MM.1S (cell line): Measurements from ENCODE around the gene MYMK.

Experiments used
- EZH2 ChIP-seq: fragments of 300-600 bp; sonication (generic); optimal IDR thresholded peaks from 2 replicates; pipeline ENCODE3; 2017; ENCODE audit warnings: low read depth, mild to moderate bottlenecking, antibody characterized with exemption, low read length, mixed read lengths
- EZH2phosphoT487 ChIP-seq: fragments of 300-600 bp; sonication (generic); IDR thresholded peaks from 2 replicates; pipeline ENCODE4 v1.6.1; 2018; ENCODE audit warnings: antibody characterized with exemption, low read length
- TF ChIP-seq, protein P1 (sequence below): fragments of 300-600 bp; sonication (generic); IDR thresholded peaks from 2 replicates; pipeline ENCODE4 v1.5.1; 2016; ENCODE audit warnings: antibody characterized with exemption, low read length, mixed read lengths

- TF ChIP-seq, protein P1, sequence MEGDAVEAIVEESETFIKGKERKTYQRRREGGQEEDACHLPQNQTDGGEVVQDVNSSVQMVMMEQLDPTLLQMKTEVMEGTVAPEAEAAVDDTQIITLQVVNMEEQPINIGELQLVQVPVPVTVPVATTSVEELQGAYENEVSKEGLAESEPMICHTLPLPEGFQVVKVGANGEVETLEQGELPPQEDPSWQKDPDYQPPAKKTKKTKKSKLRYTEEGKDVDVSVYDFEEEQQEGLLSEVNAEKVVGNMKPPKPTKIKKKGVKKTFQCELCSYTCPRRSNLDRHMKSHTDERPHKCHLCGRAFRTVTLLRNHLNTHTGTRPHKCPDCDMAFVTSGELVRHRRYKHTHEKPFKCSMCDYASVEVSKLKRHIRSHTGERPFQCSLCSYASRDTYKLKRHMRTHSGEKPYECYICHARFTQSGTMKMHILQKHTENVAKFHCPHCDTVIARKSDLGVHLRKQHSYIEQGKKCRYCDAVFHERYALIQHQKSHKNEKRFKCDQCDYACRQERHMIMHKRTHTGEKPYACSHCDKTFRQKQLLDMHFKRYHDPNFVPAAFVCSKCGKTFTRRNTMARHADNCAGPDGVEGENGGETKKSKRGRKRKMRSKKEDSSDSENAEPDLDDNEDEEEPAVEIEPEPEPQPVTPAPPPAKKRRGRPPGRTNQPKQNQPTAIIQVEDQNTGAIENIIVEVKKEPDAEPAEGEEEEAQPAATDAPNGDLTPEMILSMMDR = no peak
- no peak for TF ChIP-seq EZH2
- TF ChIP-seq EZH2phosphoT487 = no peak
Observed at GRCh38 chr9:133571896-133572595, 47.3 kb upstream of the MYMK start.
